ENCODE data around the gene TAS2R3. TPM values are rescaled to one million over a fixed set of nuclear protein-coding genes. Genes with fewer than 3 reads are reported as not detected.

TAS2R3 gene
- total and polyA plus RNA-seq, 9 of the 15 experiments (the other 6 are each of a cell fraction or from before 2014, with no cell fraction given): 0.37 to 1.9 (median 1.2) TPM; not detected in 2

- TF ChIP-seq RERE (CRISPR knock-in tag; IDR thresholded peaks at IDR 0.05; ENCODE audit: borderline replicate concordance) (no peak), KAT2B (IDR thresholded peaks at IDR 0.05; ENCODE audit: low read depth, low read length) (peak; percentile 59), ZEB2 (IDR thresholded peaks at IDR 0.05) (peak; percentile 99), ZNF583 (CRISPR knock-in tag; IDR thresholded peaks at IDR 0.05) (peak; percentile 81; the same call in 1 of the 2 replicates), KDM4B (IDR thresholded peaks at IDR 0.05; ENCODE audit: borderline replicate concordance in 2 of 2, low read depth in 1 of 2) (peak in 1 of 2 experiments; percentile 98; a peak in 2 of 4 replicates), HMGN3 (IDR thresholded peaks at IDR 0.05; ENCODE audit: borderline replicate concordance, extremely low read depth, insufficient read length, low read depth, low read length) (peak; percentile 62), POLR3G (IDR thresholded peaks at IDR 0.05; ENCODE audit: extremely low read depth, insufficient read length, insufficient replicate concordance) (no peak), AFF4 (CRISPR knock-in tag; IDR thresholded peaks at IDR 0.05) (peak; percentile 98), ZNF121 (CRISPR knock-in tag; conservative IDR thresholded peaks at IDR 0.05) (no peak), LCOR (CRISPR knock-in tag; IDR thresholded peaks at IDR 0.05) (peak; percentile 100), E2F8 (IDR thresholded peaks at IDR 0.05; ENCODE audit: low read depth, partially characterized antibody) (peak; percentile 97), ZNF253 (CRISPR knock-in tag; conservative IDR thresholded peaks at IDR 0.05) (no peak), ZNF75A (CRISPR knock-in tag; IDR thresholded peaks at IDR 0.05) (peak; percentile 69; the same call in 1 of the 2 replicates), MCM7 (IDR thresholded peaks at IDR 0.05) (no peak; a peak in 1 of 4 replicates)
Measured at GRCh38 chr7:141737836-141738591, 25.9 kb upstream of the TAS2R3 start, which contains the start of gene SSBP1 (continued).
